ENCODE data around the gene C19orf47. TPM values are rescaled to one million over a fixed set of nuclear protein-coding genes. Genes with fewer than 3 reads are reported as not detected.

C19orf47 gene
- total RNA-seq, 1 donor = 11.2 TPM

- TF ChIP-seq, protein P1, sequence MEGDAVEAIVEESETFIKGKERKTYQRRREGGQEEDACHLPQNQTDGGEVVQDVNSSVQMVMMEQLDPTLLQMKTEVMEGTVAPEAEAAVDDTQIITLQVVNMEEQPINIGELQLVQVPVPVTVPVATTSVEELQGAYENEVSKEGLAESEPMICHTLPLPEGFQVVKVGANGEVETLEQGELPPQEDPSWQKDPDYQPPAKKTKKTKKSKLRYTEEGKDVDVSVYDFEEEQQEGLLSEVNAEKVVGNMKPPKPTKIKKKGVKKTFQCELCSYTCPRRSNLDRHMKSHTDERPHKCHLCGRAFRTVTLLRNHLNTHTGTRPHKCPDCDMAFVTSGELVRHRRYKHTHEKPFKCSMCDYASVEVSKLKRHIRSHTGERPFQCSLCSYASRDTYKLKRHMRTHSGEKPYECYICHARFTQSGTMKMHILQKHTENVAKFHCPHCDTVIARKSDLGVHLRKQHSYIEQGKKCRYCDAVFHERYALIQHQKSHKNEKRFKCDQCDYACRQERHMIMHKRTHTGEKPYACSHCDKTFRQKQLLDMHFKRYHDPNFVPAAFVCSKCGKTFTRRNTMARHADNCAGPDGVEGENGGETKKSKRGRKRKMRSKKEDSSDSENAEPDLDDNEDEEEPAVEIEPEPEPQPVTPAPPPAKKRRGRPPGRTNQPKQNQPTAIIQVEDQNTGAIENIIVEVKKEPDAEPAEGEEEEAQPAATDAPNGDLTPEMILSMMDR (IDR thresholded peaks at IDR 0.05; ENCODE audit: insufficient read depth, low read depth, low read length) = no peak
- no peak for DNase-seq (ENCODE audit: low read depth)
- no peak overlapping the region for H3K4me3 ChIP-seq (ENCODE audit: low read depth, low read length)
Measured at GRCh38 chr19:40344422-40344821, 3.8 kb downstream of the C19orf47 start.

DNA sequence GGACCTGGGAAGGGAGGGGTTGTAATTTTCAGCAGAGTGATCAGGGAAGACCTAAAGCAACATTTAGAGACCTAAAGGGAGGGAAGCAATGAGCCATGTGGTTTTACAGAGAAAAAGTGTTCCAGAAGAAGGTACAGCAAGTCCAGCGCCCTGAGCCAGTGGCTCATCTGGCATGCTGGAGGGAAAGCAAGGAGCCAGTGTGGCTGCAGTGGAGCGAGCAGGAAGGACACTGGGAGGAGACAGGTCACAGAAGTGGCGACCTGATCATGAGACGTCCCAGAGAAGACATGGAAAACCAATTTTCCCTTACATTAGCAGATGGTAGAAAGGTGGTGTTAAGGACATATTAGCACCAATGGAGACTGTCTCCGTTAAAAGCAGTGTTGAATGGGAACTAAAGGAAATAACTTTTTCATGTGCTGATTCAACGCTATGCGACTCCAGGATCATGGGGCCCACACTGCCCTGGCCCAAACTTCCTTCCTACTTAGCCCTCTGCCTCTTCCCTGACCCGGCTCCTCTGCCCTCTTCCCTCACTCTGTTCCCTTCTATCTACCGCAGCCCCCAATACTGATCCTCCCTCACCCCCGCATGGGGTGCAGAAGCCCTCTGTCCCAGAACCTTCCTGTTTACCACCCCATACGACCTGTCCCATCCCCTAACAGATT is 5.4 kb downstream of the C19orf47 start:
- H3K4me3 ChIP-seq (ENCODE audit: low read depth, low read length) = no peak overlapping the region
- TF ChIP-seq, protein P1 (IDR thresholded peaks at IDR 0.05; ENCODE audit: insufficient read depth, low read depth, low read length) = no peak
- DNase-seq (ENCODE audit: low read depth) = no peak

- TF ChIP-seq, protein P1 (IDR thresholded peaks at IDR 0.05; ENCODE audit: insufficient read depth, low read depth, low read length) = no peak
- no peak overlapping the region for H3K4me3 ChIP-seq (ENCODE audit: low read depth, low read length)
- no peak for DNase-seq (ENCODE audit: low read depth)
Measured at GRCh38 chr19:40341601-40342482, 6.4 kb downstream of the C19orf47 start.

DNA sequence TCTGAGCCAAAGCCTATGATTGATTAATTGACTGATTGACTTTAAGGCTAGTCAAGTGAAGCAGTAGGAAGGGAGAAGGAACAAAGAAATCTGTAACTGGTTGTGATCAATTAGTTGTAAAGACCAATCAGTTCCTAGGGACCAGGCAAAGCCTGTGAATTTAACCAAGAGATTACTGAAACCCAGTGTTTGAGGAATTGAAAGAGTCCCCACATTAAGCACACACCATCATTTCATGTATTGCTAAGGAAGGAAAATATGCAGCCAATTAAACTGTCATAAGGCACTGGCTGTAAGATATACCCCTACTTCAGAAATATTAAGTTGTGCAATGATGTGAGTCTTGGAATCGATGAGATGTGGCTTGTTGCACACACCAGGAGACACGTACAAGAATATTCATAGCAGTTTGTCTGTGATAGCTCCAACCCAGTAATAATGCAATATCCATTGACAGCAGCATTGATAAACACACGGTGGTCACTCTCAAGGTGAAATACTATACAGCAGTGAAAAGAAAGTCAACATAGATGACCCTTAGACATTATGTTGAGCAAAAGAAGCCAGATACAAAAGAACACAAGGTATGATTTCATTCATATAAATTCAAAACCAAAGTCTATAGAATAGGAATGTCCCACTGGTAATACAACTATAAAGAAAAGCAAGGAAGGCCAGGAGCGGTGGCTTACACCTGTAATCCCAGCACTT is 9.0 kb downstream of the C19orf47 start:
- H3K4me3 ChIP-seq (ENCODE audit: low read depth, low read length) = no peak overlapping the region
- TF ChIP-seq, protein P1 (IDR thresholded peaks at IDR 0.05; ENCODE audit: insufficient read depth, low read depth, low read length) = no peak
- DNase-seq (ENCODE audit: low read depth) = no peak

DNA sequence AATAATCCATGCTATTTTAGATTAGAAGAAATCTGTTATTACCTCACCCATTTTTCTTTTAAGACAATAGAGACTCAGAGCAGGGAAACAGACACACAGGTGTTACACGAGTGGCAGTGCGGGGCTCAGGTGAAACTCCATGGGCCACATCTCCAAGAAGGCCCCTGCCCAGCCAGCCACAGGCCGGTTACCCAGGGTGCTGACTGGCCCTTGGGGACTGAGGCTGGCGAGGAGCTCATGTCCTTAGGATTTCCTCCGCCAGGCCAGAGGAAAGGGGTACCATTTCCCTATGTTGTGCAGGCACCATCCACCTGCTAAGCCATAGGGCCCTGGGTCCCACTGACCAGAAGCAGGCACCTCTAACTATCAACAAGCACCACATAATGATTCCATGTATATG is 10.6 kb downstream of the C19orf47 start:
- TF ChIP-seq, protein P1 (IDR thresholded peaks at IDR 0.05; ENCODE audit: insufficient read depth, low read depth, low read length) = no peak
- no peak for DNase-seq (ENCODE audit: low read depth)

GRCh38 chr19:40337107-40337506 is 11.1 kb downstream of the C19orf47 start:
- TF ChIP-seq, protein P1 (IDR thresholded peaks at IDR 0.05; ENCODE audit: insufficient read depth, low read depth, low read length) = no peak
- H3K4me3 ChIP-seq (ENCODE audit: low read depth, low read length) = no peak overlapping the region
- no peak for DNase-seq (ENCODE audit: low read depth)

More for the DNA sequence above, 10.6 kb downstream of the C19orf47 start:
- no peak overlapping the region for H3K4me3 ChIP-seq (ENCODE audit: low read depth, low read length)
